GM12801 (cell line): Measurements from ENCODE around the gene SIGLEC11.

Experiments
- TF ChIP-seq, protein P1 (sequence below): IDR thresholded peaks from one replicate; pipeline ENCODE4 v1.5.1; 2011; ENCODE audit warnings: control low read depth; ENCODE audit not compliant: insufficient read length; ENCODE audit errors: extremely low read depth

The SIGLEC11 gene

DNA sequence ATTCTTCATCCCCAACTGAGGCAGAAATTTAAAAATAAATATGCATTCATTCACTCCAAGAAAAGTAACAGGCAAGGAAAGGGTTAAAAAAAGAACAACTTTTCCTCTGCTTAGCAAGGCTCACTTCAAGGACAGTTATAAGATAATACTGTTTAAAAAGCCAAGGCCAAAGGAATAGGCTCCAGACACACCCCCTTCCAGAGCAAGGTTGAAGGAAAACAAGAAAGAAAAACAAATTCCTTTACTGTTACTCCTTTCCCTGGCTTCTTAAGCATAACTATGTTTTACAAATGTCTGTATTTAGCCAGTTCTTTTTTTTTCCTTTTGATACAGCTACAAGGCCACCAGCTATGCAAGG lies 8.5 kb downstream of the SIGLEC11 start:
- TF ChIP-seq, protein P1, sequence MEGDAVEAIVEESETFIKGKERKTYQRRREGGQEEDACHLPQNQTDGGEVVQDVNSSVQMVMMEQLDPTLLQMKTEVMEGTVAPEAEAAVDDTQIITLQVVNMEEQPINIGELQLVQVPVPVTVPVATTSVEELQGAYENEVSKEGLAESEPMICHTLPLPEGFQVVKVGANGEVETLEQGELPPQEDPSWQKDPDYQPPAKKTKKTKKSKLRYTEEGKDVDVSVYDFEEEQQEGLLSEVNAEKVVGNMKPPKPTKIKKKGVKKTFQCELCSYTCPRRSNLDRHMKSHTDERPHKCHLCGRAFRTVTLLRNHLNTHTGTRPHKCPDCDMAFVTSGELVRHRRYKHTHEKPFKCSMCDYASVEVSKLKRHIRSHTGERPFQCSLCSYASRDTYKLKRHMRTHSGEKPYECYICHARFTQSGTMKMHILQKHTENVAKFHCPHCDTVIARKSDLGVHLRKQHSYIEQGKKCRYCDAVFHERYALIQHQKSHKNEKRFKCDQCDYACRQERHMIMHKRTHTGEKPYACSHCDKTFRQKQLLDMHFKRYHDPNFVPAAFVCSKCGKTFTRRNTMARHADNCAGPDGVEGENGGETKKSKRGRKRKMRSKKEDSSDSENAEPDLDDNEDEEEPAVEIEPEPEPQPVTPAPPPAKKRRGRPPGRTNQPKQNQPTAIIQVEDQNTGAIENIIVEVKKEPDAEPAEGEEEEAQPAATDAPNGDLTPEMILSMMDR, result no peak

DNA sequence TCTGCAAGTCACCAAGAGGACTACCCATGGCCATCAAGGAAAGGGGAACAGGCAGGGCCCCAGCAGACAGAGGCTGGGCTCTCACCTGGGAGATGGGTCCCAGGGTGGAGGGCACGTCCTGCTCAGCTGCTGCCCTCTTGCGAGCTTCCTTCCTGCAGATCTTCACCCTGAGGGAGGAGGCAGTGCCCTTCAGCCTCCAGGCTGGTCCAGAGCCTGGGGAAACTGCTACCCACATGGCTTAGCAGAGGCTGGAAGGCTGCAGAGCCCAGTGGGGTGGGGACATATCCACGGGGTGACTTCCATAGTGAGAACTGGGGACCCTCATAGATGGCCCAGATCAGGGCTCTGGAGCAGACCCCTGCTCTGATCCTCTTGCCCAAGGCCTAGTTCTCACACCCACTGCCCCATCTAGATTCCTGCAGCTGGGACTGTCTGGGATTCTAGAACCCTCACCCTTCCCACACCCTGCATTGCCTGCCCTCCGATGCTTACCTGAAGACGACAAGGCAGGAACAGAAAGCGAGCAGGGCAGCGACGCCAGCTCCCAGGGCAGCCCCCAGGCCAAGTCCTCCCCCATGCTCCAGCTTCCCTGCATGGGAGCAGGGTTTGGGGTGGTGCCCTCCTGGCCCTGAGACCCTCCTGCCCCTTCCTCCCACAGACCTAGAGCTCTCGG lies 9.0 kb downstream of the SIGLEC11 start:
- TF ChIP-seq, protein P1, result no peak

DNA sequence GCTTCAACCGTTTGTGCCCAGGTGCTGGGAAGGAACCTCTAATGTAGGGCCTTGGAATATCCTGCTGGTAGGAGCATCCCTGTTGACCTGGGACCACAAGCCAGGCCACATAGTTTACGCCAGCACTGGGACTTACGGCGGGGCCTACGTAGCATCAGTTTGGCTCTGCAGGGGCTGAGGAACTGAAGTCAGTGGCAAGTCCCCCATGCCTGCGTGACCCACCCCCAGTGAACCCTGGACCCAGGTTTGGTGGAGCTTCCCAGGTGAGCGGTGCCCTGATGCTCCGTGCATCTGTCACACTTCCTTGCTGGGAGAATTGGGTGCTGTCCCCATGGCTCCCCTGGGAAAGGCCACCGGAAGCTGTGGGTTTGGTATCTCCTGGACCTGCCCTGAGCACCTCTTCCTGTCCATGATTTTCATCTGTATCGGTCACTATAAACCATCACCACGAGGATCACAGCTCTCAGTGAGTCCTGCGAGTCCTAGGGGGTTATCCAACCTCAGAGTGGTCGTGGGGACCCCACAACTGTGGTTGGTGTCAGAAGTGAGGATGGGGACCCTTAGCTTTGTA lies 9.9 kb downstream of the SIGLEC11 start:
- TF ChIP-seq, protein P1, result no peak

DNA sequence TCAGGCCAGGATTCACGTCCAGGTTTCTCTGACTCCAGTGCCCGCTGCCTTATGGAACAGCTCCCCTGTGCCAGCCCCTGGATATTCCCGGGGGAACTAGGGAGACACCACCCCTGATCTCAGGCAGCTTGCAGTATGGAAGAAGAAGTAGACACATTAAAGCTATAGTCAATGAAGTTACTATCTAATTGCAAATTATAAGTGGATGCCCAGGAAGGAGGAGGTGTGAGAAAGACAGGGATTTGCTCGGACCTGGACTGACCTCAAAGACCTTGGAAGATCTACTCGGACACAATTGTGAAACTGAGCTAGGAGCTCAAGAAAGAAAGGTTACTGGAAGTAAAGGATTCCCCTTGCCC lies 10.4 kb downstream of the SIGLEC11 start:
- TF ChIP-seq, protein P1, result no peak

DNA sequence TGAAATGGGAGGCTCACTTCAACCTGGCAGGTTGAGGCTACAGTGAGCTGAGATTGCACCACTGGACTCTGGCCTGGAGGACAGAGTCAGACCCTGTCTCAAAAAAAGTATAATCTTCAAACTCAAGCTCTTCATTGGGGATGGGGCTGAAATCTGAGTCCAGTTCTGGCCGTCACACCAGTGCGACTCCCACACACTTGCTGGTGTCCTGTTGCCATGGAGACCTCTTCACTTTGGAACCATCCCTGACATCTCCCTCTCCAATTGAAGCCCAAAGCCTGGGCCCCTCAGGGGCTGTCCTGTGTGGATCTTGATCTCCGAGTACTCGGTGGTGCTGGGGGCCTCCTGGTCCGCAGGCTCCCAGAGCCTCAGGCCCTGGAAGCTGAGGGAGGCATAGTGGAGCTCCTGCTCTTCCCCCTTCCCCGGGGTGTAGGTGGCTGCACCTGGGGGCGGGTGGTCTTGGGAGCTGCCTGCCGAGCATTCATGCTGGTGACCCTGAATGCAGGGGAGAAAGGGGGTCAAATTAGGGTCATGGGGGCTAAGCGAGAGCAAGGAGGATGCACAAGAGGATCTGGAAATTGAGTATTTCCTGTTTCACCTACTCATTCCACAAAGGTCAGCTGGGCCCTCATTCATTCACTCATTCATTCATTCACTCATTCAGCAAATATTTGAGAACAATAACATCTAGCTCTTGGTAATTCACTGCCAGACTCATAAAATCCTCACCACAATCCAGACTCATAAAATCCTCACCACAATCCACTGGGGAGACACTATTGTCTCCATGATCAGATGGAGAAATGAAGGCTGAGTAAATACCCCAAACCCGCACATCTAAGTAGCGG lies 11.0 kb downstream of the SIGLEC11 start:
- TF ChIP-seq, protein P1, result no peak

DNA sequence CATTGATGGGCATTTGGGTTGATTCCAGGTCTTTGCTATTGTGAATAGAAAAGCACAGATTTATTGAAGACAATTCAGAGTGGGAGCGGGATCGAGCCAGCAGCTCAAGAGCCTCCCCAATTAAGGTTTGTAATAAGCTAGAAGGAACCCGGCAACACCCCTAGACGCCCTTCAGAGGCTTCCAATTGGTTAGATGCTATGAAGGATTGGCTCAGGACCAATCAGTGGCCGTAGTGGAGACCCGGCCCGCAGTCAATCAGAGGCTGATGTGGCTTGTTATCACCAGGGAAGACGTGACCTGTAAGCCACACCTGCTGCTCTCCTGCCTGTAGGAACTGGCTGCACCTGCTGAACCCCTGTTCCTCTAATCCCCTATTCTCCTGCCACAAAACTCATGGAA lies 14.6 kb downstream of the SIGLEC11 start:
- TF ChIP-seq, protein P1, result no peak

DNA sequence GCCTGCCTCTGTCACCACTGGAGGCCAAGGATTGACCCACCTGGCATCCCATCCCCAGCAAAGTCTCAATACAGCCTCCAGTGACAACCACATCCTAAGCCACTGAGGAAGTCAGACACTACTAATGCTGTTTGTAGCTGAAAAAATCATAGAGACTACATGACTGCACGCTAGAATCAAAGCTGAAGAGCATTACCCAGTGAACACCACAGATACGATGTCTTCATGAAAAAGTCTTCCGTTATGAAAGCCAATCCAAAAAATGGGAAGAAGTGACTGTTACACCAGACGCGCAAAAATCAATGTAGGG lies 20.5 kb downstream of the SIGLEC11 start:
- TF ChIP-seq, protein P1, result no peak
